SU-DHL-6 (cell line): ENCODE measurements around the gene NTMT1.

Experiments used
- H2AFZ ChIP-seq: fragments of 200-600 bp; sonication (generic); 2 replicates; pipeline ENCODE4 v1.6.1; 2014; ENCODE audit warnings: low read depth, mild to moderate bottlenecking, moderate library complexity, mixed read lengths, antibody characterized with exemption, low read length; ENCODE audit not compliant: severe bottlenecking
- H3F3A ChIP-seq: fragments of 200-600 bp; shearing (Covaris generic); 2 replicates; pipeline ENCODE4 v1.6.0; 2016; ENCODE audit warnings: antibody characterized with exemption, mild to moderate bottlenecking; ENCODE audit not compliant: insufficient read depth
- H3K27ac ChIP-seq: fragments of 200-600 bp; sonication (generic); 2 replicates; pipeline ENCODE4 v1.5.1; 2016; ENCODE audit warnings: low read depth, mild to moderate bottlenecking, low read length, moderate library complexity, mixed read lengths
- H3K27me3 ChIP-seq: fragments of 200-600 bp; sonication (generic), shearing (Covaris generic); 2 replicates; pipeline ENCODE4 v1.6.0; 2014; ENCODE audit warnings: mild to moderate bottlenecking, low read length
- H3K36me3 ChIP-seq: fragments of 200-600 bp; sonication (generic); 2 replicates; pipeline ENCODE4 v1.6.1; 2014; ENCODE audit warnings: mild to moderate bottlenecking, low read length, mixed read lengths
- H3K4me2 ChIP-seq: fragments of 300-600, 200-600 bp; shearing (Covaris generic), sonication (generic); 2 replicates; pipeline ENCODE4 v1.6.0; 2014; ENCODE audit warnings: low read length, low read depth, mild to moderate bottlenecking; ENCODE audit not compliant: poor library complexity, severe bottlenecking
- H3K4me3 ChIP-seq: fragments of 200-600 bp; sonication (generic); 2 replicates; pipeline ENCODE4 v1.5.1; 2014; ENCODE audit warnings: antibody characterized with exemption, low read length, mild to moderate bottlenecking, mixed read lengths; ENCODE audit not compliant: insufficient read depth, poor library complexity, severe bottlenecking
- H3K79me2 ChIP-seq: fragments of 200-600 bp; sonication (generic); 2 replicates; pipeline ENCODE4 v1.6.1; 2014; ENCODE audit warnings: mild to moderate bottlenecking, low read length, moderate library complexity; ENCODE audit not compliant: insufficient read depth
- H3K9ac ChIP-seq: fragments of 200-600 bp; sonication (generic); 2 replicates; pipeline ENCODE4 v1.7.0; 2014; ENCODE audit warnings: mild to moderate bottlenecking, low read length
- H3K9me2 ChIP-seq: fragments of 200-600 bp; sonication (generic); replicated peaks from 2 replicates; pipeline ENCODE4 v1.6.1; 2014; ENCODE audit warnings: low read length; ENCODE audit not compliant: insufficient read depth
- H3K9me3 ChIP-seq: fragments of 200-600 bp; sonication (generic); 2 replicates; pipeline ENCODE4 v1.6.1; 2014; ENCODE audit warnings: low read length, mixed read lengths; ENCODE audit not compliant: insufficient read depth
- H4K20me1 ChIP-seq: fragments of 200-600 bp; sonication (generic); 2 replicates; pipeline ENCODE4 v1.6.1; 2014; ENCODE audit warnings: low read depth, mild to moderate bottlenecking, antibody characterized with exemption, low read length, moderate library complexity, mixed read lengths
- CTCF ChIP-seq: fragments of 200-600 bp; sonication (generic); IDR thresholded peaks from one replicate; pipeline ENCODE4 v1.5.1; 2017; ENCODE audit warnings: antibody characterized with exemption, mild to moderate bottlenecking, low read length, moderate library complexity; ENCODE audit not compliant: insufficient read depth, poor library complexity, severe bottlenecking
- EZH2phosphoT487 ChIP-seq: fragments of 200-600 bp; sonication (generic), shearing (Covaris generic); conservative IDR thresholded peaks from 2 replicates; pipeline ENCODE4 v1.6.1; 2018; ENCODE audit warnings: mild to moderate bottlenecking, antibody characterized with exemption, low read length, moderate library complexity, mixed read lengths

NTMT1 gene

GRCh38 chr9:129643706-129644105, 17.7 kb downstream of the NTMT1 start:
- no peaks in the 10 kb centered on the region for H4K20me1 ChIP-seq
- no peak overlapping the region for H2AFZ ChIP-seq
- H3K27me3 ChIP-seq: no peaks in the 10 kb centered on the region
- H3K4me3 ChIP-seq: no peak overlapping the region
- no peaks in the 10 kb centered on the region for H3K9me3 ChIP-seq
- H3K4me2 ChIP-seq: no peak overlapping the region
- TF ChIP-seq EZH2phosphoT487 (no peak), CTCF (no peak)
- H3K9me2 ChIP-seq: no peaks in the 10 kb centered on the region
- H3K36me3 ChIP-seq: no peaks in the 10 kb centered on the region
- no peak overlapping the region for H3K27ac ChIP-seq
- no peak overlapping the region for H3K9ac ChIP-seq
- H3K79me2 ChIP-seq: peaks cover 26% of the 10 kb centered on the region
- H3F3A ChIP-seq: no peaks in the 10 kb centered on the region

GRCh38 chr9:129644365-129644764, 18.4 kb downstream of the NTMT1 start:
- Histone ChIP-seq H4K20me1 (no peaks in the 10 kb centered on the region), H3K9ac (no peak overlapping the region), H3K36me3 (no peaks in the 10 kb centered on the region), H3K79me2 (peaks cover 26% of the 10 kb centered on the region), H3K9me2 (no peaks in the 10 kb centered on the region), H3K4me3 (no peak overlapping the region), H3F3A (no peaks in the 10 kb centered on the region), H3K4me2 (no peak overlapping the region), H2AFZ (no peak overlapping the region), H3K9me3 (no peaks in the 10 kb centered on the region), H3K27ac (no peak overlapping the region), H3K27me3 (no peaks in the 10 kb centered on the region)
- TF ChIP-seq CTCF: no peak
- TF ChIP-seq EZH2phosphoT487: no peak

- Histone ChIP-seq H3F3A (no peaks in the 10 kb centered on the region), H3K27ac (no peak overlapping the region), H3K4me2 (no peak overlapping the region), H3K9me3 (no peaks in the 10 kb centered on the region), H3K27me3 (no peaks in the 10 kb centered on the region), H3K9me2 (no peaks in the 10 kb centered on the region), H3K4me3 (no peak overlapping the region), H3K79me2 (peaks cover 21% of the 10 kb centered on the region), H3K9ac (no peak overlapping the region), H3K36me3 (no peaks in the 10 kb centered on the region), H2AFZ (no peak overlapping the region), H4K20me1 (no peaks in the 10 kb centered on the region)
- no peak for TF ChIP-seq EZH2phosphoT487
- no peak for TF ChIP-seq CTCF
These were observed 18.9 kb downstream of the NTMT1 start for GRCh38 chr9:129644902-129645301.
